ENCODE data around the gene CSDE1.

Gene CSDE1

DNA sequence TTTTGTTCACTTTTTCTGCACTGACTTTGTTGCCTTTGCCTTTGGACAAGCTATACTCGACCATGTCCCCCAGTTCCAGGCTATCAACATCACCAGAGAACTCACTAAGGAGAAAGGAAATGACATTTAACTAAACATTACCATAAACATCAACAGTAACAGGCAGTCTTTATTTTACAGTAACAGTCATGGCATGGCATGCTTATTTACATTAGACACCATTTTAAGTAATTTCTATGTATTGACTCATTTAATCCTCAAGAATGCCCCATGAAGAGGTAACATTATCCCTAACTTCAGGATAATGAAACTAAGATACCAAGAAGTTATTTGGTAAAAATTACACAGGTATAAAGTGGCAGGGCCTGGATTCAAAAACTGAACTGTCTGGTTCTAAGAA lies 32.6 kb downstream of the CSDE1 start:
- TF ChIP-seq, protein P1, sequence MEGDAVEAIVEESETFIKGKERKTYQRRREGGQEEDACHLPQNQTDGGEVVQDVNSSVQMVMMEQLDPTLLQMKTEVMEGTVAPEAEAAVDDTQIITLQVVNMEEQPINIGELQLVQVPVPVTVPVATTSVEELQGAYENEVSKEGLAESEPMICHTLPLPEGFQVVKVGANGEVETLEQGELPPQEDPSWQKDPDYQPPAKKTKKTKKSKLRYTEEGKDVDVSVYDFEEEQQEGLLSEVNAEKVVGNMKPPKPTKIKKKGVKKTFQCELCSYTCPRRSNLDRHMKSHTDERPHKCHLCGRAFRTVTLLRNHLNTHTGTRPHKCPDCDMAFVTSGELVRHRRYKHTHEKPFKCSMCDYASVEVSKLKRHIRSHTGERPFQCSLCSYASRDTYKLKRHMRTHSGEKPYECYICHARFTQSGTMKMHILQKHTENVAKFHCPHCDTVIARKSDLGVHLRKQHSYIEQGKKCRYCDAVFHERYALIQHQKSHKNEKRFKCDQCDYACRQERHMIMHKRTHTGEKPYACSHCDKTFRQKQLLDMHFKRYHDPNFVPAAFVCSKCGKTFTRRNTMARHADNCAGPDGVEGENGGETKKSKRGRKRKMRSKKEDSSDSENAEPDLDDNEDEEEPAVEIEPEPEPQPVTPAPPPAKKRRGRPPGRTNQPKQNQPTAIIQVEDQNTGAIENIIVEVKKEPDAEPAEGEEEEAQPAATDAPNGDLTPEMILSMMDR (IDR thresholded peaks at IDR 0.05; ENCODE audit: low read depth, low read length): no peak
- H3K4me3 ChIP-seq (ENCODE audit: low read depth, low read length): no peak overlapping the region

DNA sequence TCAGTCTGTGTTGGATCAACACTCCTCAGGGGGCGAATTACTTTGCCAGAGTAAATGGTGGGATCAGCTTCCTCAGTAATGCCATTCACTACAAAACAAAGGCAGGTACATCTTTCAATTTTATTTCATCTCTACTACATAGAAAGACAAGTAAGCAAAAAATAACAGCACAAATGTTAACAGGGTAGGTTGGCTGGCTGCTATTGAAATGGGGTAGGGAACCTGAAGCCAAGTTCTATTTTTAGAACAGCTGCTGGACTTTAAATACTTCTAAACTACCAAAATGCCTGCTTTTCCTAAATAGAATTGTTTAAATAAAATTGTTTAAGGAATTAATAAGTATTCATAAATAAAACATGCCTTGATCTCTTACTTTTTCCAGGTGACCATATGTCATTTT lies 33.9 kb downstream of the CSDE1 start:
- TF ChIP-seq, protein P1 (IDR thresholded peaks at IDR 0.05; ENCODE audit: low read depth, low read length): no peak
- H3K4me3 ChIP-seq (ENCODE audit: low read depth, low read length): no peak overlapping the region

DNA sequence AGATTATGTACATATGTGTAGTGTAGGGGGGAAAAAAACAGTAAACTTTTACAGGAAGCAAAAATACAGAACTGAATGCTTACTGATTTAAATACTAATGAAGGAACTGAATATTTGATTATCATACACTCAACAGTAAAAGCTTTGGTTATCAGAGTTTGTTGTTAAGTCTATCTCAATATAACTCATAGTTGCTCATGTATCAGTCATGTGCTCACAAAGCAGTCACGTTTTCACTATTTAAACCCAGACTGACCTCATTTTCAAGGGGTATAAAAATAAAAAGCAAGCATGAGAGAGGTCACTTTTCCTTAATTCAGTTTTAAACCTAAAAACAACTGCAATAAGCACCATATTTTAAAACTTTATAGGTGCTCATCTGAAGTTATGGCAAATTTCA lies 34.3 kb downstream of the CSDE1 start:
- no peak overlapping the region for H3K4me3 ChIP-seq (ENCODE audit: low read depth, low read length)
- TF ChIP-seq, protein P1 (IDR thresholded peaks at IDR 0.05; ENCODE audit: low read depth, low read length): no peak

DNA sequence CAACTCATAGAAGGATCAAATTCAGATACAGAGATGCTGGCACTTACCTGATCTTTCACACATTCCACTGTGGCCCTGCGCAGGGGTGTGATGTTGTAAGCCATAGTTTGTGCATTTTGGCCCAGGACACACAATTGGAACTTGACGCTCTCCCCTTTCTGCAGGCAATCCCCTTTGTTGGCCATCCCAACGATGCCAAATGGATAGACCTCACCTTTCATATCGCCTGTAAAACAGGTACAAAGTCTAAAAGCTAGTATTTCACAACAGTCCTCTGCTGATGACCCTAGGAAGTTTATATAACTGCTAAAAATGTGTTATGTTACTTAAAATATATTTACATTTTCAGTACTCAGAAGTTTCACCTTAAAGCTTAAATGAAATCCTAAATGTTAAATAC lies 37.3 kb downstream of the CSDE1 start:
- TF ChIP-seq, protein P1 (IDR thresholded peaks at IDR 0.05; ENCODE audit: low read depth, low read length): no peak
- no peak overlapping the region for H3K4me3 ChIP-seq (ENCODE audit: low read depth, low read length)

DNA sequence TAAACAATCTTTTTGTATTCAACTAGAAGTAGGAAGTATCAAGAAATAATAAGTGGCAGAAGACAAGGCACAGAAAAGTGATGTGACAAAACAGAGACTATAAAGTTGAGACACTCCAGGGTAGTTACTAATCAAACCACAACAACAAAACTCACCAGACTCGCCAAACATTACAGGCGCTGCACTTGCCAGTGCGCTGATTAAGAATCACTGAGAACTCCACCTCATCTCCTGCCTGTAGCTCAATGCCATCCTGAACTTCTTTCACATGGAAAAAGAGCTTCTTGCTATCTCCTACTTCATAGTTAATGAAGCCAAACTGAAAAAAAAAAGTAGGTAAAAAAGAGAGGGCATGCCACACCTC lies 38.4 kb downstream of the CSDE1 start:
- H3K4me3 ChIP-seq (ENCODE audit: low read depth, low read length): no peak overlapping the region
- TF ChIP-seq, protein P1 (IDR thresholded peaks at IDR 0.05; ENCODE audit: low read depth, low read length): no peak

DNA sequence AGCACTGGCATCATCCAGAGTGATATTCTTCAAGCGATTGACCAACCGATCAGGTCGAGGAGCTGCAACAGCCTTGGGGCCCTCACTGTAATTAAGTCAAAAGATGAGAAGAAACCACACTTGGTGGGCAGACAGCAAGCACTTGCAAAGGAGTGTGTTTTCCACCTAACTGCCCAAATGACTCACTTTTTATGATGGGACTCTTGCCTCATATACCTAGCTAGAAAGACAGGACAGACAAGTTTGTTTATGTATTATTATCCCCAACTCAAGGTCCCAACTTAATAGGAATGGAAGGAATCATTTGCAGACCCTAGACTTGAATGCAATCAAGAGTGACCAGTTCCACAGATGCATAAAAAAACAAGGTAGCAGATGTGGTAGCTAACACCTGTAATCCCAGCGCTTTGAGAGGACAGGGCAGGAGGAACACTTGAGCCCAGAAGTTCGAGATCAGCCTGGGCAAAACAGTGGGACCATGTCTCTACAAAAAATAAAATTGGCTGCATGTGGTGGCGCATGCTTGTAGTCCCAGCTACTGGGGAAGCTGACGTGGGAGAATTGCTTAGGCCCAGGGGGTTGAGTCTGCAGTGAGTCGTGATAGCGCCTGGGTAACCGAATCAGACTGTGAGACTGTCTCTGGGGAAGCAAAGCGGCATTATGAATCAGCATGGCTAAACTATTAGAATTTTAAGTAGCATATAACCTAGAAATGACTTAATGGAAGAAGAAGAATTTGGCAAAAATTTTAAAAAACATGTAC lies 38.9 kb downstream of the CSDE1 start:
- TF ChIP-seq, protein P1 (IDR thresholded peaks at IDR 0.05; ENCODE audit: low read depth, low read length): no peak
- no peak overlapping the region for H3K4me3 ChIP-seq (ENCODE audit: low read depth, low read length)

DNA sequence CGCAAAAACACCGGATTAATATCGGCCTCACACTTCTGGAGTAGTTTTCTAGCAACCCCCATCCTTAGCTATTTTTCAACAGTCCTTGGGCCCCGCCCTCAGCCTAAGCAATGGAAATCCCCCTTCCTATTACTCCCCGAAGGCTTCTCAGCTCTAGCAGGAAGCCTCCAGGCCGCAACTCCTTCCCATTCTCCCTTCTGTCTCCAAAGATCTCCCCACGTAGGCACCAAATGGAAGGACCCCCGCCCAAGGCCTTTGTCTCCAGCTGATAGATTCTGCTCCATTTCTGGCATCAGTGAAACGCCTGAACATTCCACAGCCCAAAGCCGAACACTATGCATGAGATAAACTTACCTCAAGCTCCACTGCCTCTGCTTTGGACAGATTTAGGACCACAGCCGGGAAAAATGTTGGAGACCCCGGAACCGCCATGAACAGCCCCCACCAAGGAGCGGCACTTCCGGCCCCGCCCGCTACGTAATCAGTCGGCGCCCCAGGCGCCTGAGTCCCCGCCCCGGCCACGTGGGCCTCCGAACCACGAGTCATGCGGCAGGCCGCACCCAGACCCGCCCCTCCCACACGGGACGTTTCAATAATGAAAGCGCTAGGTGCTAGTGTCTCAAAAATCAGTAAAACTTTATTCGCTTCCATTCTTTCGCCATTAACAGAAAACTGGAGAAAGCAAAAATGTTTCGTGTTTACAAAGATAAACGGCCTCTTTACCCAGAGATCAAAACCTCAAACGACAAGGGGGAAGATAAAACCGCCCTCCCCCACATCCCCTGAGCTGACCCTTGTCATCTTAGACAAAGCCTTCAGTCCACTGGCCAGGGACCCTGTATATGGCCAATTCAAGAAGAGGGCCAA lies 41.2 kb downstream of the CSDE1 start, which contains the start of gene NRAS:
TSS of gene NRAS (minus strand) at position 468 of the 867 bp plus-strand sequence. CDS start 611 bp downstream, outside the sequence.
- peak within 1 kb of the TSS; percentile 99 for H3K4me3 ChIP-seq (ENCODE audit: low read depth, low read length)
- TF ChIP-seq, protein P1 (IDR thresholded peaks at IDR 0.05; ENCODE audit: low read depth, low read length): no peak

Data from WI38 (cell line).